H9 (cell line): Measurements from ENCODE around the gene OR6V1. TPM values are rescaled to one million over a fixed set of nuclear protein-coding genes. Genes with fewer than 3 reads are reported as not detected.

Experiments used
- DNase-seq: peaks from one replicate; pipeline ENCODE4 v3.0.0-alpha.2; 2017
- H2AFZ ChIP-seq: one replicate; pipeline ENCODE4 v1.6.1; 2013; ENCODE audit warnings: mild to moderate bottlenecking, low read length, control low read depth, moderate library complexity
- H2AK5ac ChIP-seq: 2 replicates; pipeline ENCODE4 v1.6.1; 2013; ENCODE audit warnings: low read length, control low read depth, mixed read lengths; ENCODE audit not compliant: insufficient read length
- H2BK120ac ChIP-seq: one replicate; pipeline ENCODE4 v1.6.1; 2013; ENCODE audit warnings: low read depth, mild to moderate bottlenecking, low read length, control low read depth, inconsistent platforms; ENCODE audit not compliant: poor library complexity, severe bottlenecking
- H2BK12ac ChIP-seq: 2 replicates; pipeline ENCODE4 v1.6.1; 2013; ENCODE audit warnings: low read length, control low read depth, mixed read lengths, low read depth; ENCODE audit not compliant: insufficient read length
- H2BK15ac ChIP-seq: 2 replicates; pipeline ENCODE4 v1.6.1; 2013; ENCODE audit warnings: low read depth, low read length, control low read depth
- H2BK20ac ChIP-seq: one replicate; pipeline ENCODE4 v1.6.1; 2013; ENCODE audit warnings: low read depth, mild to moderate bottlenecking, low read length, control low read depth, inconsistent platforms; ENCODE audit not compliant: poor library complexity, severe bottlenecking
- H2BK5ac ChIP-seq: 2 replicates; pipeline ENCODE4 v1.6.1; 2013; ENCODE audit warnings: low read length, control low read depth, mixed read lengths; ENCODE audit not compliant: insufficient read length
- H3K14ac ChIP-seq: 2 replicates; pipeline ENCODE4 v1.6.1; 2013; ENCODE audit warnings: low read length, control low read depth; ENCODE audit not compliant: insufficient read depth
- H3K18ac ChIP-seq: 2 replicates; pipeline ENCODE4 v1.6.1; 2013; ENCODE audit warnings: low read depth, mild to moderate bottlenecking, mixed read lengths, low read length, control low read depth; ENCODE audit not compliant: insufficient read length
- H3K23ac ChIP-seq: 2 replicates; pipeline ENCODE4 v1.6.1; 2013; ENCODE audit warnings: low read length, control low read depth, mixed read lengths, low read depth; ENCODE audit not compliant: insufficient read length
- H3K23me2 ChIP-seq: 2 replicates; pipeline ENCODE4 v1.6.1; 2013; ENCODE audit warnings: low read depth, mild to moderate bottlenecking, mixed read lengths, low read length, control low read depth; ENCODE audit not compliant: insufficient read length, poor library complexity, severe bottlenecking
- H3K27ac ChIP-seq: 2 replicates; pipeline ENCODE4 v1.5.1; 2013; ENCODE audit warnings: low read length, control low read depth, mixed read lengths, low read depth; ENCODE audit not compliant: insufficient read length
- H3K27me3 ChIP-seq: 2 replicates; pipeline ENCODE4 v1.6.1; 2013; ENCODE audit warnings: low read length, control low read depth, inconsistent platforms; ENCODE audit not compliant: insufficient read depth
- H3K4ac ChIP-seq: 2 replicates; pipeline ENCODE4 v1.6.1; 2013; ENCODE audit warnings: low read depth, mild to moderate bottlenecking, control low read depth, inconsistent platforms, low read length, moderate library complexity
- H3K4me1 ChIP-seq: 2 replicates; pipeline ENCODE4 v1.6.1; 2013; ENCODE audit warnings: low read length, control low read depth, inconsistent platforms; ENCODE audit not compliant: insufficient read depth
- H3K4me2 ChIP-seq: 2 replicates; pipeline ENCODE4 v1.6.1; 2013; ENCODE audit warnings: low read length, control low read depth, mixed read lengths; ENCODE audit not compliant: insufficient read length, insufficient read depth
- H3K56ac ChIP-seq: 2 replicates; pipeline ENCODE4 v1.6.1; 2013; ENCODE audit warnings: low read depth, mild to moderate bottlenecking, mixed read lengths, low read length, control low read depth; ENCODE audit not compliant: insufficient read length
- H3K79me1 ChIP-seq: 2 replicates; pipeline ENCODE4 v1.6.1; 2013; ENCODE audit warnings: low read depth, mild to moderate bottlenecking, moderate library complexity, low read length, control low read depth, inconsistent platforms; ENCODE audit not compliant: insufficient read depth, poor library complexity, severe bottlenecking
- H3K79me2 ChIP-seq: 2 replicates; pipeline ENCODE4 v1.6.1; 2013; ENCODE audit warnings: low read length, control low read depth, inconsistent platforms; ENCODE audit not compliant: insufficient read depth
- H3K9ac ChIP-seq: 2 replicates; pipeline ENCODE4 v1.6.1; 2013; ENCODE audit warnings: low read length, control low read depth, mixed read lengths; ENCODE audit not compliant: insufficient read length; ENCODE audit errors: extremely low read depth
- H3K9me3 ChIP-seq: one replicate; pipeline ENCODE4 v1.6.1; 2013; ENCODE audit warnings: low read depth, low read length, inconsistent platforms; ENCODE audit not compliant: control insufficient read depth
- H3T11ph ChIP-seq: one replicate; pipeline ENCODE4 v1.6.1; 2013; ENCODE audit warnings: mild to moderate bottlenecking, low read length, control low read depth, inconsistent platforms
- H4K20me1 ChIP-seq: one replicate; pipeline ENCODE4 v1.6.1; 2013; ENCODE audit not compliant: control insufficient read depth, insufficient read length, insufficient read depth
- H4K5ac ChIP-seq: 2 replicates; pipeline ENCODE4 v1.6.1; 2013; ENCODE audit warnings: low read depth, mild to moderate bottlenecking, mixed read lengths, low read length, control low read depth; ENCODE audit not compliant: insufficient read length
- H4K8ac ChIP-seq: replicated peaks from 2 replicates; pipeline ENCODE4 v1.6.1; 2013; ENCODE audit warnings: low read length, control low read depth, mixed read lengths, low read depth; ENCODE audit not compliant: insufficient read length
- H4K91ac ChIP-seq: 2 replicates; pipeline ENCODE4 v1.6.1; 2013; ENCODE audit warnings: low read depth, mild to moderate bottlenecking, moderate library complexity, mixed read lengths, low read length, control low read depth; ENCODE audit not compliant: insufficient read length
- H3K27ac Mint-ChIP-seq, 3 experiments: 2 replicates in 2 of 3; 3 replicates in 1 of 3; pipeline ENCODE4 v1.8.0; 2020 to 2021; ENCODE audit warnings: mixed read lengths in 3 of 3, mild to moderate bottlenecking in 1 of 3, moderate library complexity in 1 of 3
- H3K27me3 Mint-ChIP-seq: 2 replicates; pipeline ENCODE4 v1.8.0; 2021; ENCODE audit warnings: low read depth, mild to moderate bottlenecking, moderate library complexity, mixed read lengths
- H3K36me3 Mint-ChIP-seq, 3 experiments: 2 replicates in 2 of 3; 3 replicates in 1 of 3; pipeline ENCODE4 v1.8.0; 2020 to 2021; ENCODE audit warnings: low read depth in 3 of 3, mixed read lengths in 3 of 3; ENCODE audit not compliant: insufficient read depth in 1 of 3
- H3K4me1 Mint-ChIP-seq, 2 experiments: 2 replicates each; pipeline ENCODE4 v1.8.0; 2020; ENCODE audit warnings: mixed read lengths in 2 of 2
- H3K4me3 Mint-ChIP-seq, 2 experiments: 2 replicates in 1 of 2; 3 replicates in 1 of 2; pipeline ENCODE4 v1.8.0; 2020 to 2021; ENCODE audit warnings: mild to moderate bottlenecking in 2 of 2, mixed read lengths in 2 of 2, moderate library complexity in 1 of 2
- H3K9me3 Mint-ChIP-seq, 2 experiments: 2 replicates in 1 of 2; 3 replicates in 1 of 2; pipeline ENCODE4 v1.8.0; 2020; ENCODE audit warnings: mild to moderate bottlenecking in 2 of 2, mixed read lengths in 2 of 2, moderate library complexity in 1 of 2
- CTCF ChIP-seq: fragments of 200-600 bp; sonication (generic); conservative IDR thresholded peaks from 3 replicates; pipeline ENCODE4 v1.8.0; 2021; ENCODE audit warnings: antibody characterized with exemption, mild to moderate bottlenecking
- WGBS: extraction: QIAGEN DNeasy Blood & Tissue Kit; methylation state at CpG from one replicate; pipeline ENCODE4 v1.1.7; 2013; ENCODE audit warnings: missing lambda C conversion rate, low lambda C conversion rate, mixed read lengths; ENCODE audit not compliant: insufficient read length; ENCODE audit errors: extremely low coverage; 5-methylcytosine and 5-hydroxymethylcytosine counted together
- total RNA-seq: library from RNA; stranded (reverse); gene quantifications from 2 replicates; pipeline ENCODE4 v1.2.1, GENCODE V29; 2021

Gene OR6V1
- total RNA-seq, 1 experiment from 2014 or later = not detected

- no peak overlapping the region for H3K14ac ChIP-seq
- H3K23me2 ChIP-seq = no peaks in the 10 kb centered on the region
- H3K9me3 Mint-ChIP-seq = peaks cover 6 to 9% of the 10 kb centered on the region in 2 experiments; a peak in 3 of 5 replicates
- H3K27ac ChIP-seq = no peak overlapping the region
- no peak for TF ChIP-seq CTCF
- H3T11ph ChIP-seq = no peak overlapping the region
- no peak overlapping the region for H3K4me3 Mint-ChIP-seq
- peaks cover 6 to 10% of the 10 kb centered on the region in 2 experiments for H3K4me1 Mint-ChIP-seq
- H3K9ac ChIP-seq = no peak overlapping the region
- no peak overlapping the region for H3K4me2 ChIP-seq
- H3K23ac ChIP-seq = no peak overlapping the region
- no peak overlapping the region for H2BK120ac ChIP-seq
- no peaks in the 10 kb centered on the region for H3K79me1 ChIP-seq
- WGBS = no CpG with 5 or more reads among the region's 5 CpGs
- H2AFZ ChIP-seq = no peak overlapping the region
- no peak overlapping the region for H4K8ac ChIP-seq
- H3K18ac ChIP-seq = no peak overlapping the region
- H3K4me1 ChIP-seq = no peaks in the 10 kb centered on the region
- H3K9me3 ChIP-seq = no peaks in the 10 kb centered on the region
- no peak overlapping the region for H2BK5ac ChIP-seq
- H3K27ac Mint-ChIP-seq = no peak overlapping the region
- no peak overlapping the region for H4K5ac ChIP-seq
- H3K4ac ChIP-seq = no peak overlapping the region
- H3K79me2 ChIP-seq = no peaks in the 10 kb centered on the region
- H2BK20ac ChIP-seq = no peak overlapping the region
- no peak overlapping the region for H2AK5ac ChIP-seq
- no peak overlapping the region for H4K91ac ChIP-seq
- H3K27me3 Mint-ChIP-seq = peaks cover 6% of the 10 kb centered on the region; the same call in 1 of the 2 replicates
- no peak for DNase-seq
- H3K27me3 ChIP-seq = no peaks in the 10 kb centered on the region; the same call in 1 of the 2 replicates
- H2BK15ac ChIP-seq = no peak overlapping the region
- H4K20me1 ChIP-seq = no peaks in the 10 kb centered on the region
- no peak overlapping the region for H2BK12ac ChIP-seq
- no peaks in the 10 kb centered on the region for H3K36me3 Mint-ChIP-seq
- no peak overlapping the region for H3K56ac ChIP-seq
Observed at GRCh38 chr7:143038635-143039034, 13.5 kb upstream of the OR6V1 start.
